Measurements from ENCODE around the gene NR1H3.
"Not testable (repeated sequence)": the region's sequence is repeated elsewhere in the genome, so short reads cannot be mapped to it uniquely, and the experiment has no call there.

Gene NR1H3

DNA sequence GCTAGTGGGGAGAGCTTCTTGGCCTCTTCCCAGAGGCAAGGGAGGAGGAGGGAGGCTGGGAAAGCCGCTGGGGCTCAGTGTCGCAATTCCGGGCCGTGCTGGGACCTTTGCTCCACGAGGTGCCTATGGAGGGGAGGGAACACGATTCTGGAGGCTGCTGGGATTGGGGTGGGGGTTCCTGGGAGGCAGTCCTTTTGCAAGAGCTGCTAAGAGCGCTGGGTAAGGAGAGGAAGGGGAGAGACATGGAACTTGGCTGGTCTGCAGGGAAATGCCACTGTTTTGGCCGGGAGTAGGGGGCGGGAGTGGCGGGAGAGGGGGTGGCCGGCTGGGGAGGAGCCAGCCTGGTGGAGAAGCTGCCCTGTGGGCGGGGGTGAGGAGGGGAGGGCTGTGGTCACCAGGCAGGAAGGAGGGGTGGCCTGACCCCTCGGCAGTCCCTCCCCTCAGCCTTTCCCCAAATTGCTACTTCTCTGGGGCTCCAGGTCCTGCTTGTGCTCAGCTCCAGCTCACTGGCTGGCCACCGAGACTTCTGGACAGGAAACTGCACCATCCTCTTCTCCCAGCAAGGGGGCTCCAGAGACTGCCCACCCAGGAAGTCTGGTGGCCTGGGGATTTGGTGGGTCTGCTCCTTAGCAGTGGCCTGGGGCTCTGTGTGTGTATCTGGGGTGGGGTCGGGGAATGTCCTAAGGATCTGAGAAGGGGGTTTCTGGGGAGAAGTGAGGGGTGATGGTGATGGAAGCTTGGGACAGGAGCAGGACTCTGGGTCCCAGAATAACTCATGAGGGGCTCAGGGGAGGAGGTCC is at the start of gene NR1H3:
Gene NR1H3, plus strand, starts transcription at position 480 of the 800 bp plus-strand sequence. CDS start 1,221 bp downstream, outside the sequence.
- DNase-seq (ENCODE audit: low read depth, low spot score): no peak

- not testable (repeated sequence) for DNase-seq (ENCODE audit: low read depth, low spot score)
Observed at GRCh38 chr11:47208008-47208552, 49.7 kb upstream of the NR1H3 start.

DNA sequence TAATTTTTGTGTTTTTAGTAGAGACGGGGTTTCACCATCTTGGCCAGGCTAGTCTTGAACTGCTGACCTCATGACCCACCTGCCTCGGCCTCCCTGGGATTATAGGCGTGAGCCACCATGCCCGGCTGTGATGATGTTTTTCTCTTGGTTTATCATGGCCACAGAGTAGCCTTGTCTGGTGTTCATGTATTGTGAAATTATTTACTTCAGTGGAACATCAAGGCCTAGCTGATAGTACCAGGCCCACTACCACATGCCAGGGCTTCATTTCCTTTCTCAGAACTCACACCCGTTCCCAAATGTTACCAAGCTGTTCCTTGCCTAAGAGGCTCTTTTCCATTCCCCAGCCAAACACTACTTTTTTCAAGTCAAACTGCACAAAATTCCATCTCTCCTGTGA is 49.2 kb upstream of the NR1H3 start:
- no peak for DNase-seq (ENCODE audit: low read depth, low spot score)

- no peak for DNase-seq (ENCODE audit: low read depth, low spot score)
Observed at GRCh38 chr11:47212938-47213337, 44.9 kb upstream of the NR1H3 start.

GRCh38 chr11:47213950-47214565 is 43.7 kb upstream of the NR1H3 start:
- DNase-seq (ENCODE audit: low read depth, low spot score): peak; percentile 45

- DNase-seq (ENCODE audit: low read depth, low spot score): no peak
Observed at GRCh38 chr11:47215366-47215910, 42.4 kb upstream of the NR1H3 start.

DNA sequence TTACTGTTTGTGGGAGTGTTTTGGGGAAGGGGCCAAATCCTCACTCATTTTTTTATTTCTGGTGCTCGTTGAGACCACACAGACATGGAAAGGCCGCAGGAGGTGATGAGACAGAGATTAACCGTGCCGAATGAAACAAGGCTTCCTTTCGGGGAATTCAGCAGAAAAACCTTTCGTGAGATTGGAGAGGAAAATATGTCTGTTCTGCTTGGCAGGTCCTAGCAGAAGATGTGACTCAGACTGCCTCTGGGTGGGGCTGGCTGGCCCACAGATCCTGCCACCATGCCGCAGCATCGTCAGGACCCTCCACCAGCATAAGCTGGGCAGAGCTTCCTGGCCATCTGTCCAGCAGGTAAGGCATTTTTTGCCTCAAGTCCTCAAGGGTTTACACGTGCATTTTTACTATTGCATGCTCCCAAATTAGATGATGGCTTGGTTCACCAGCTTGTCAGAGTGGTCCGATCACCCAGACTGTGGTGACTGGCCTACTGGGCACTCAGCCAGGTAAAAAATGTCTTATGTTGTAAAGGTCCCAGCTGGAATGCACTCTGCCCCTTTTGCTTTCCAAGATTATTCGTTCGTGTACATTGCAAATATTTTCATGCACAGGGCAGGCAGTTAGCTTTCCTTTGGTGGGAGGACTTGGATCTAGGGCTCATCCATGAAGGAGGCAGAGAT is 41.5 kb upstream of the NR1H3 start:
- no peak for DNase-seq (ENCODE audit: low read depth, low spot score)

- no peak for DNase-seq (ENCODE audit: low read depth, low spot score)
Observed at GRCh38 chr11:47220401-47220821, 37.4 kb upstream of the NR1H3 start.

DNA sequence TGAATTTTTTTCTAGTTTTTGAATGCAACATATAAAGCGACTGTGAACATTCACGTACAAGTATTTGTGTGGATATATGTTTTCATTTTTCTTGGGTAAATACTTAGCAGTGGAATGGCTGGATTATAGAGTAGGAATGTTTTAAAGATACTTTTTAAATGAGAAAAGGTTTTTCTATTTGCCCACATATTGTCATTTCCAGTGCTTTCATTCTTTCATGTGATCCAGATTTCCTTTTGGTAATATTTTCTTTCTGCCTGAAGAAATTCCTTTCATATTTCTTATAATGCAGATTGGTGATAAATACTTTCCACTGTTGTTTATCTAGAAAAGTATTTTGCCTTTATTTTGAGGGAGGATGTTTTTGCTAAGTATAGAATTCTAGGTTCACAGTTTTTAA is 35.1 kb upstream of the NR1H3 start:
- DNase-seq (ENCODE audit: low read depth, low spot score): no peak

- no peak for DNase-seq (ENCODE audit: low read depth, low spot score)
Observed at GRCh38 chr11:47225552-47226400, 32.0 kb upstream of the NR1H3 start.

DNA sequence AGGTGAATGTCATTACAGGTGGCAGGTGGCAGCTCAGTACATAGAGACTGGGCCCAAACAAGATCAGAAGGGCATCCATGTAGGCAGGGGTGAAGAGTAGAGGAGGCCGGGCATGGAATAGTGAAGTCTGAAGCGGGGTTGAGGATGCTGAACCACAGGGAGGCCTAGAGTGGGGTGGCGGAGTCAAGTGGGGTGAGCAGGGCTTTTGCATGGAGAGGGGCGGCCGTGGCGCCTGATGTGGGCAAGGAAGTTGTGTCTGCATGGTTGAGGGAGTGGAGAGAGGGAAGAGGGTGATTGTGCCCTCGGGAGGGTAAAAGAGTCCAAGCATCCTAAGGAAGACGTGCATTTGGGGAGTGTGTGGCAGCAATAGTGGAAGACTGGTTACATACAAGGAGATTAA is 28.6 kb upstream of the NR1H3 start:
- DNase-seq (ENCODE audit: low read depth, low spot score): no peak

DNA sequence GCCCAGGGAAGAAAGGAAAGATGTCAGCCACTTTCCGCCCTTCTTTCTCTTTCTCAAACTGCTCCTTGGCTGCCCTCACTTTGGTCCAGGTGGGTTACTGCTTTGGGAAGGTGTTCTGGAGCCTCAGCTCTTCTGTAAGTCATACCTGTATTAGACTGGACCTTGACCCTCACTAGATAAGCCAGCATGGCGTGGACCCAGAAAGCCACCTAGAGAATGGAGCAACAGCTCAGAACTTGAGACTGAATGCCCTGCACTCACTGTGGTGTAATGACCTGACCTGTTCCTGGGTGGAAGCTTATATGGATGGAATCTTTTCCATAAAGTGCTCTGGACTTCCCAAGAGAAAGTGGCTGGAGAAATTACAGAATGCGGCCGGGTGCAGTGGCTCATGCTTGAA is 24.7 kb upstream of the NR1H3 start:
- no peak for DNase-seq (ENCODE audit: low read depth, low spot score)

DNA sequence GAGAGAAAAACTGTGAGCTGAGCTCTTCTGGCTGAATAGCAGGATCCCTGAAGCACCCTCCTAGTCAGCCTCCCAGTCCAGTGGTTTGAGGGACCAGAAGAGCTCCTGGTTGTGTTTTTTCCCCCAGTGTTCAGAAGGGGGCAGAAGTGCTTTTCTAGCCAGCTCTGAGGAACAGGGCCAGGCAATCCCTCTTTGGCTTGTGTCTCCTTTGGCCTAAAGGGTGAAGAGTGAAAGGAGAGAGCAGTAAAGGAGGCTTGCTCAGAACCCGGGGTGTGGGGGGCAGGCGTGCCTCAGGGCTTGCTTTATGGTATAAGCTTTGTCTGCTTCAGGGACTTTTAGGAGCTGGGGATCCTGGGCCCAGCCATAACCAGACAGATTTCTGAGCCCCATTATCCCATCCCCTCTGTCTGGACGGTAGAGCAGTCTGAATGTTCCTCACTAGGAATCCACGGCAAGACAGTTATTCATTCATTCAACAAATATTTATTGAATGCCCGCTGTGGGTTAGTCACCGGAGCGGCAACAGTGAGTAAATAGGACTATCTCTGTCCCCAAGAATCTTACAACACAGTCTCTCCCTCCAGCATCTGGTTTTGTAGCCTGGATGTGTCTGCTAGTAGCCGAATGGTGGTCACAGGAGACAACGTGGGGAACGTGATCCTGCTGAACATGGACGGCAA is 23.7 kb upstream of the NR1H3 start:
- DNase-seq (ENCODE audit: low read depth, low spot score): no peak

DNA sequence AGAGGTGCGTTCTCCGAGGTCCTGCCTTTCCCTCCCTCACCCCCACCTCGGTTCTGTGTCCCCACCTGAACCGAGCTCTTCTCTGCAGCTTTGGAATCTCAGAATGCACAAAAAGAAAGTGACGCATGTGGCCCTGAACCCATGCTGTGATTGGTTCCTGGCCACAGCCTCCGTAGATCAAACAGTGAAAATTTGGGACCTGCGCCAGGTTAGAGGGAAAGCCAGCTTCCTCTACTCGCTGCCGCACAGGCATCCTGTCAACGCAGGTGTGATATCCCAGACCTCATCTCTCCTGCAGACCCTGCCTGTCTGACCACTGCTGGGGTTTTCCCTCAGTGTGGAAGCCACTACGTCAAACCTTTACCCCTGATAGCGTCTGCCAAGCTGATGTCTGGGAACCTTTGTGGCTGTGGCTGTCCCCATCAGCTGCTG is 23.1 kb upstream of the NR1H3 start:
- DNase-seq (ENCODE audit: low read depth, low spot score): no peak

DNA sequence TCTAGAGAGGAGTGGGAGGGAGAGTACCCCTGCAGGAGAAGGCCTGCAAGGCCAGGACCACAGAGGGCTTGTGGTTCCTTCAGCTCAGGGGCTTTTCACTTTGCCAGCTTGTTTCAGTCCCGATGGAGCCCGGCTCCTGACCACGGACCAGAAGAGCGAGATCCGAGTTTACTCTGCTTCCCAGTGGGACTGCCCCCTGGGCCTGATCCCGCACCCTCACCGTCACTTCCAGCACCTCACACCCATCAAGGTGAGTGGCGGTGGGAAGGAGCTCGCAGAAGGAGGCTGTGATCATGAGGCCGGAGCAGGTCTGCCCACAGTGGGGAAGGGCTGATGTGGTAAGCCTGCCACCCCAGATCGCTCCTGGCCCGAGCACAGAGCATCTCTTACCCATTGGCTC is 22.6 kb upstream of the NR1H3 start:
- DNase-seq (ENCODE audit: low read depth, low spot score): no peak

- DNase-seq (ENCODE audit: low read depth, low spot score): no peak
Observed at GRCh38 chr11:47236482-47236881, 21.3 kb upstream of the NR1H3 start.

- DNase-seq (ENCODE audit: low read depth, low spot score): no peak
Observed at GRCh38 chr11:47239852-47240251, 17.9 kb upstream of the NR1H3 start.

DNA sequence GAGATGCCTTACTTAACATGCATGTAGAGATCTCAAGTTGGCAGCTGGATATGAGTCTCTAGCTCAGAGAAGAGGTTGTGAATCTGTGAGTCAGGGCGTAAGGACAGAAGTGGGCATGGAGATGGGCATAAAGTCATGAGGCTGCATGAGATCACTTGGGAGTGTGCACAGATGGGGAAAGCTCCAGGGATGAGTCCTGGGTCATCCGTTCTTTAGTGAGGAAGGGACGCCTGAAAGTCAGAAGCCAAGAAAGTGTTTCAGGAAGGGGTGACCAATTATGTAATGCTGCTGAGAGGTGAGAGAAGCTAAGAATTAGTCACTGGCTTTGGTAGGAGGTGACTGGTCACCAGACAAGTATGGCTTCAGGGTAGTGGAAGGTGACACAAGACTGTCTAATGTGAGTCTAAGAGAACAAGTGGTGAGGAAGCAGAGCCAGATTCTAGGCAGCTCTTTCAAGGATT is 15.9 kb upstream of the NR1H3 start:
- DNase-seq (ENCODE audit: low read depth, low spot score): no peak

DNA sequence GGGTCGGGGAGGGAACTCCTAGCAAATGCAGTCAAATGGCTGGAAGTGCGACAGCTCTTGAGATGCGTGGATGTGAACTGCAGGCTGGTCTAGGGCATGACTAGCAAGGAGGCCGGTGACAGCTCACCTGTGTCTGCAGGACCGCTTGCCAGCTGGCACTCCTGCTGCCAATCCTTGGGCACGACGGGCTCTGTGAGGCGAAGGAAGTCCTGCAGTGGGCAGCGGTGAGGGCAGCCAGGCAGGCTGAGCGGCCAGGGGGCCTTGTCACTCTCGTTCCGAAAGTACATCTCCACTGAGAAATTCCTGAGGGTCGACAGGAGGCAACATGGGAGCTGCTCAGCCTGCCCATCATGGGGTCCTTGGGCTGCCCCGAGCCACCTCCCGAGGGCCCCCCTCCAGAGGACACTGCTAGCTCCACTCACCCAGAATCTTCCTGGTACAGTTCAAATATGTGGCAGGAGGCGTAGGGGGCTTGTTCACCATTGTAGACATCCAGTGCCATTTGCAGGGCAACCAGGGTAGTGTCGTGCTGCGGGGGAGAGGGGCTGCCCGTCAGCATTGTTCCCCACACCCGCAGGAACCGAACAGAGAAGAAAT is 15.1 kb upstream of the NR1H3 start:
- no peak for DNase-seq (ENCODE audit: low read depth, low spot score)

- no peak for DNase-seq (ENCODE audit: low read depth, low spot score)
Observed at GRCh38 chr11:47243454-47243853, 14.3 kb upstream of the NR1H3 start.
